GM21423 (cell line): Measurements from ENCODE around the gene RMDN3.

Source experiments
- ATAC-seq: cut with Tn5 transposase; IDR thresholded peaks from one replicate; pipeline ENCODE4 v1.9.1; 2021; ENCODE audit warnings: mild to moderate bottlenecking, moderate library complexity; ENCODE audit not compliant: unreplicated experiment

The RMDN3 gene

GRCh38 chr15:40695469-40695890 lies 59.6 kb downstream of the RMDN3 start:
- peak; percentile 29 for ATAC-seq

GRCh38 chr15:40694688-40695468 lies 60.2 kb downstream of the RMDN3 start, which contains the start of gene RAD51:
Gene RAD51, plus strand, starts transcription at chr15:40695174. Its CDS starts 3,585 bp downstream, at chr15:40698759.
- peak; percentile 83 for ATAC-seq

GRCh38 chr15:40693904-40694687 lies 61.0 kb downstream of the RMDN3 start:
- no peak for ATAC-seq

- no peak for ATAC-seq
Measured at GRCh38 chr15:40691737-40692136, 63.3 kb downstream of the RMDN3 start.

- ATAC-seq: no peak
Measured at GRCh38 chr15:40688932-40689799, 65.9 kb downstream of the RMDN3 start.
